ENCODE measurements around the gene RERE.

- TF ChIP-seq POLR2A (IDR thresholded peaks at IDR 0.05), result no peak
- TF ChIP-seq CTCF (IDR thresholded peaks at IDR 0.05), result no peak
- no peak for TF ChIP-seq EP300 (IDR thresholded peaks at IDR 0.05)
Observed at GRCh38 chr1:8356256-8357209, 460.9 kb downstream of the RERE start.
